HG03097 (cell line): ENCODE results near the gene CSTF1.

Source experiments
- ATAC-seq: cut with Tn5 transposase; IDR thresholded peaks from one replicate; pipeline ENCODE4 v1.9.1; 2021; ENCODE audit not compliant: unreplicated experiment, low FRiP score

The CSTF1 gene

GRCh38 chr20:56392132-56392880 is at the start of gene CSTF1, which contains the start of gene AURKA:
Gene CSTF1 (plus strand): TSS chr20:56392645. CDS start chr20:56395553, 2,908 bp downstream.
Gene AURKA (minus strand): TSS chr20:56392215. CDS start chr20:56388197, 4,018 bp downstream.
- ATAC-seq, result peak; percentile 94

DNA sequence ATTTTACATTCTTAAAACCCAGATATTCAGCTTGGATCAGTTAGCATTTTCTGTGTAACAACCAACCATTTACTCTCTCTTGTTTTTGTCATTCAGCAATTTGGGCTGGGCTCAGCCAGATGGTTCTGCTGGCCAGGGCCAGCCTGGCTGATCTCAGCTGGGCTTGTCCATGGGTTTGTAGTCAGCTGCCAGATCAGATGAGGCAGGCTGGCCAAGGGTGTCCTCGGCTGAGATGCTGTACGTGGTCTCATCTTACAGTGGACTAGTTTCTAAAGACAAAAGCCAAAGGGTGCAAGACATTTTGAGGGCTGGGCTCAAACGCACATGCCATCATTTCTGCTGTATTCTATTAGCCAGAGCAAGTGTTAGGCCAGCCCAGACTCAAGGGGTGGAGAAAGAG is 49.7 kb upstream of the CSTF1 start:
- ATAC-seq, result no peak

DNA sequence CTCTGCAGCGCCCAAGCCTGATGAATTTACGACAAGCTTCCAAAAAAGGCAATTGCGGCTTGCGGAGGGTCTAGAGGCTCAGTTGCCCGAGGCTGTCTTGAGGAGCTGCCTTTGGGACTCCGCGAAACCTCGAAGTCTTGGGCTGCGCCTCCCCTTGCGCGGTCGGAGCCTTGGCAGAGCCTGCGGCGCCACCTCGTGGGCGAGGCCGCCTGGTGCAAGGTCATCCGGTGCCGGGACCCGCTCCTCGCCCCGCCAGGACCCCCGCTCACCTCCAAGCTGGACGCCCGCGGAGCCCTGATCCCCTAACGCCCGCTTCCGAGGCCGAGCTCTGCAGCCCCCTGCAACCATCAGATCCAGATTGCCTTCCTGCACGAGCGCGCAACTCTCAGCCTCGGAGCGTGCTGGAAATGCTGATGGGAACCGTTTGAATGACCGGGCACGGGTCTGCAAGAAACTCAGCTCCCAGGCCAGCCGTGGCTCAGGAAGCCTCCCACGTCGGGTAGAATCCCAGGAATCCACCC is 48.5 kb upstream of the CSTF1 start:
- no peak for ATAC-seq

GRCh38 chr20:56345911-56346310 is 46.5 kb upstream of the CSTF1 start:
- no peak for ATAC-seq

GRCh38 chr20:56347628-56348304 is 44.7 kb upstream of the CSTF1 start:
- no peak for ATAC-seq

GRCh38 chr20:56348305-56348693 is 44.1 kb upstream of the CSTF1 start:
- no peak for ATAC-seq

GRCh38 chr20:56348746-56349145 is 43.7 kb upstream of the CSTF1 start:
- ATAC-seq, result no peak

- ATAC-seq, result no peak
These were observed 41.6 kb upstream of the CSTF1 start for GRCh38 chr20:56350842-56351241.

DNA sequence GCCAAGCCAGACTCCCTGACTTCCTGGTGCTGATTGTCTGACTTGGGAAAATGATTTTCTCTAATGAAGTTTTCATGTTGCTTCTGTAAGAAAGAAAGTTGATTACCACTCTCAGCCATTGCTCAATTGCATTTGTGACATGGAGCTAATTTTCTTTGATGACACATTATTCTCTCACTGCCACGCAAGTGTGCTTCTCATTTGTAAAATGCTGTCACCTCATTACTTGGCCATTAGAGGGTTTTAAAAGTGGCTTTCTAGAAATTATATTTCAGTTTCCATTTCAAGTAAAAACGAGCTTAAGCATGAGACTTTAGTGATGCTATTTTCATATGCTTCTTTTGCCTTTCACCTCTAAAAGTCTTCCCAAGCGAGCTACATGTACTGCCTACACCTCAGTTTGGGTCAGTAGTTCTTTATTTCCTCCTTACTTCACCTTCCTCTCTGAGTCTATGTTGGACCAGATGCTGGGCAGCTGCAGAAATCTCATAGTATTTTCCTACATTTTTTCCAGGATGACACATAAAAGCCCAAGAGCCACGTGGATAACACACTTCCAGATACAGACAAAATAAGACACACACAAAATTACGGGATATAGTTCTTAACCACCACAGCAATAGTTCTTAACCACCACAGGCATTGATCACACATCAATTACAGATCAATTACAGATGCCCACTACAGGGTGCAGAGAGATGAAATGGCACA is 39.9 kb upstream of the CSTF1 start:
- no peak for ATAC-seq

DNA sequence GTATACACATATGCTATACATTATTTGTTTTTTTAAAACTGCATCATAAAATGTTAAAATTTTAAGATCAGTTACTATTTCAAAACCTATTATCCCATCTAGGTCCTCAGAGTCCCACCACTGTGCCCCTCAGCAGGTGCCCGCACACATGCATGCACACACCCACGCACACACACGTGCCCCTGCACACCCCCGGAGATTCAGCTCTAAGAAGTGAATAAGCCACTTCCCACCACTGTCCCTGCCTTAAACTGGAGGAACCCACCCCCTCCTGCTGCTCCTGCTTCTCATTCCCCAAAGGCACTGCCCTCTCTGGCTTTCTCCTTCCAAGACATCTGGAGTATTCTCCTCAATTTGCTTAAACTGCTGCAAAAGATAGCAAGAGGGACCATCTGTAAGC is 39.1 kb upstream of the CSTF1 start:
- ATAC-seq, result no peak

DNA sequence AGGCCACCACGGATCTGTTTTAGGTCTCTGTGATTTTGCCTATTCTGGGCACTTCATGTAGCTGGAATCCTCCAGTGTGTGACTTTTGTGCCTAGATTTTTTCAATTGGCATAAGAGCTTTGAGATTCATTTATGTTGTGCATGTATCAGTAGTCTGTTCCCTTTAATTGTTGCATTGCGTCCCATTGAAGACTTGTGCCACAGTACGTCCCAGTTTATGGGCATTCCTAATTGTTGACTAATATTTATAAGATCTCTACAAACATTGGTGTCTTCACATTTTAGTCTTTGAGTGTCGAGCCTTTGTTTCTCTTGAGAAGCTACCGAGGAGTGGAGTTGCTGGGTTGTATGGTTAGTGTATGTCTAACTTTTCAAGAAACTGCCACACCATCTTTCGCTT is 34.4 kb upstream of the CSTF1 start:
- no peak for ATAC-seq

DNA sequence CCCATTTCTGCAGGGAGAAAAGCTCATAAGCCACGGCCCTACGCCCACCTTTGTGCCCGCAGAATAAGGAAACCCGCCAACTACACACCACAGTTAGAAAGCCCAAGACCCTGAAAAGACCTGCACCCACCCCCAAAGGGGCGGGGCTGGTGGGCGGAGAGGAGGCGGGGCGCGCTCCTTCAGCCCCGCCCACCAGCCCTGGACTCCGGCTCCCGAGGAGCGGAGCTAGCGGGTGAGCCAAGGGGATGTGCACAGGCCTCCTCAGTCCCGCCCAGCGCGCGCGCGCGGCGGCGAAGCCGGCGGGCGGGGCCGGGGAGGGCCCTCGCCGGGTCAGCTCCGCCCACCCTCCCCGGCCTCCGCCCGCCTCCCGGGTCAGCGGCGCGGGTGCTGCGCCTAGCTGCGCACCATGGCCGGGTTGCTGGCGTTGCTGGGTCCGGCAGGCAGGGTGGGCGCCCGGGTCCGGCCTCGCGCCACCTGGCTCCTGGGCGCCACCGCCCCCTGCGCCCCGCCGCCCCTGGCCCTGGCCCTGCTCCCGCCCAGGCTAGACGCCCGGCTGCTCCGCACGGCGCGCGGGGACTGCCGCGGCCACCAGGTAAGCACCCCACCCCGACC is 33.7 kb upstream of the CSTF1 start, which contains the start of gene FAM210B:
Gene FAM210B (plus strand): TSS at position 375 of the 612 bp plus-strand sequence. CDS start 32 bp downstream, at position 407.
- peak; percentile 99 for ATAC-seq

DNA sequence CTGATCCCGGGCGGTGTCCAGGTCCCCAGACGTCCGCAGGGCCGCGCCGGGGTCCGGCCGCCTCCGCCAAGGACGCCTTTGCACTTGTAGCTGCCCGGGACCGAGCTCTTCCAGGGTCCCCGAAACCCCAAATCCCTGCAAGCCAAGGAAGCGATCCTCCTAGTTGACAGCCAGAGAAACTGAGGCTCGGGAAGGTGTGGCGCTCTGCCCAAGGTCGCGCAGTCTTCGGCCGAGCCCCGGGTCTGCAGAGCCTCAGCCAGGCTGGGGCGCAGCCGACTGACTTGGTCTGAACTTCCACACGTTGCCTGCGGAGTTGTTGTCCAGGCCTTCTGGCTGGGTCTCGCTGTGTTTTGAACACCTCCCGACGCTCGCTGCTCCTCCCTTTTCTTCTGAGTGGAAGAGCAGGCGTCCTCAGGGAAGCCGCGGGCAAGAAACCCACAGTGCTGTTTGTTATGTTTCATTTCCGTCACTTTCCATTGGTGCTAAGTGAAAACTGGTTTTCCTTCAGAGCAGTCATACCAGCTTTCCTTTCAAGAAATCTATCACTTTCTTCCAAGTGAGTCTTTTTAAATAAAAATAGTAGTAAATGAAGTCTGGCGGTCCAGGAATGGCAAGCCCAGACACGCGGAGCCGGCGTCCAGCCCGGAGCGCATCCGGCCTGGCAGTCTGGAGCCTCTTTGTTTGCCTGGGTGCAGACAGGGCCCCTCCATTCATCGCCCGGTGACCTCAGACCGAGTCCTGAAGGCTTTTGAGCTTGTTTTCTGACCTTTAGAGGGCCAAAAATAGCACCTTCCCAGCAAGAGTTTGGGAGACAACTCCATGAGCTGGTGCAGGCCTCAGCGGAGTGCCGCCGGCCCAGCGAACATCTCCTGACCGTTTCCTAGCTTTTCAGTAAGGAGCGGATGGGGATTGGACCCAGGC is 33.0 kb upstream of the CSTF1 start:
- no peak for ATAC-seq

DNA sequence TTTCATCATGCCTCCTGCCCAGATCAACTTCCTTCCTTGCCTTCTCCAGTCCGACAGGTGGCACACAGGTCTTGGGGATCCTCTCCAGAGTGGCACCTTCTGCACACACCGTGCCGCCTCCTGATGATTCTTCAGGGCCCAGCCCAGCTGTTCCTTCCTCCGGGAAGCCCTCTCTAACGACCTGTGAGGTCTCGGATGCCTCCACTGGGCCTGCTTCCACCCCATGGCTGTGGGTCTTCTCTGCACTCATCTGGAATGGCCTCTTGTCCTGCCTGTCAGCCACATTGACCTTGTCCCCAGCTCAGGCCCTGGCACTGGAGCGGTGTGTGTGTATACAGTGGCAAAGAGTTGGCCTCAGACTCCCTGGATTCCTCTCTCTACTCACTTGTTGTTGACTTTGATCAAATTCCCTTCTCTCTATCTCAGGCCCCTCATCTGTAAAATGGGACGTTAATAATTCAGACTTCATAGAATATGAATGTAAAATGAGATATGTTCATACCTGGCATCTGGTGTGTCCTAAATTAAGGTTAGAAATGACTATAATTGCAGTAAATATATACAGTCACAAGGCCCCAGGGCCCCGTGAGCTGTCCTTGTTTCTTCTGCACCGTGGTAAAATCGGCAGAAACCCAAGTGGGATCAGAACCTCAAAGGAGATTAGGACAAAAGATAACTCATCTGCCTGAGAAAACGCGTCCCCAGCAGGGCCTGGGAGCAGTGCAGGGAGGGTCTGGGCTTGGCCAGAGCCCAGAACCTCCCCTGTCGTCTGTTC is 32.1 kb upstream of the CSTF1 start:
- ATAC-seq, result no peak

GRCh38 chr20:56360908-56361205 is 31.6 kb upstream of the CSTF1 start:
- no peak for ATAC-seq

- no peak for ATAC-seq
These were observed 30.5 kb upstream of the CSTF1 start for GRCh38 chr20:56361900-56362299.

- no peak for ATAC-seq
These were observed 29.5 kb upstream of the CSTF1 start for GRCh38 chr20:56362833-56363413.

- no peak for ATAC-seq
These were observed 29.0 kb upstream of the CSTF1 start for GRCh38 chr20:56363491-56363890.
